GM19455 (cell line): ENCODE results near the gene NPEPL1.

Experiments used
- ATAC-seq: cut with Tn5 transposase; IDR thresholded peaks from one replicate; pipeline ENCODE4 v1.9.1; 2021; ENCODE audit not compliant: unreplicated experiment

The NPEPL1 gene

DNA sequence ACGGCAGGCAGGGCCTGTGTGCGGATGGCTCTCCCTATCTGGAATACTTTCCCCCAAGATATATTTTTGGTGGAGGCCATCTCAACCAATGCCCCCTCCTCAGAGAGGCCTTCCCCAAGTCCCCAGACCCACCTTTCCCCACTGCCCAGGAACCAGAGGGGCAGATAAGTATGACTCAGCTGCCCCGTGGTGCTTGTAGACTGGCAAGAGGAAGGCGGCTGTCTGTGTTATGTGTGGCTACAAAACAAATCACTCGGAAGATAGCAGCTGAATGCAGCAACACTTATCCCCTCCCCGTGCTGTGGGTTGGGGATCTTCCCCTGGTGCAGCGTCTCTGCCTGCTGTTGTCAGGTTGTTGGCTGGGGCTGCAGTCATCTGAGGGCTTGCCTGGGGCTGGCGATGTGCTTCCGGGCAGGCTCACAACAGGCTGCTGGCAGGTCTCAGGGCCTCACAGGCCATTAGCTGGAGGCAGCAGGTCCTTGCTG is 7.1 kb downstream of the NPEPL1 start:
- no peak for ATAC-seq

DNA sequence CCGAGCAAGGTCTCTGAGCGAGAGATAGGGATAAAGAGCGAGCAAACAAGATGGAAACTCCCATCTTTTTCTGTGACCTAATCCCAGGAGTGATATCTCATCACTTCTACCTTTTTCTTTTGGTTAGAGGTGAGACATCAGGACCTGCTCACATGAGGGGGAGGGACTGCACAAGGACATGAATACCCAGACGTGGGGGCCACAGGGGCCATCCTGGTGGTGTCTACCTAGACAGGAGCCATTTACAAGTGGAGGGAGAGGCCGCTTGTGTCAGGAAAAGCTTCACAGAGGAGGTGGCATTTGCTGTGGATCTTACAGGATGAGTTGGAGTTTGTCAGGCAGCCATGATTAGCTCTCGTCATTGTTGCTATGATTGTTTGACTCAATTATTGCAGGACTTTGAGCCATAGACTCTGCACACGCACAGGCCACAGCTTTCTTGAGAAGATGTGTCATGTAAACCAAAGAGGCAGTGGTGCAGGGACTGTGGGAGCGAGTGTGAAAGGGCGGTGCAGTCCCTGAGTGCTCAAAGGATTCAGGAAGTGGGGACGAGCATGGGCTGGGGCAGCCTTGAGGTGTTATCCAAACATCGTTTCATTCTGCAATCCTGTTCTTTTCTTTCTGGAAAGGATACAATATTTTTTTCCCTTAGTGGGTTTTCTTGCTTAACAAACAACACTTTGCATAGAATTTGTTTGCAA is 7.7 kb downstream of the NPEPL1 start:
- no peak for ATAC-seq

- ATAC-seq = no peak
Observed at GRCh38 chr20:58700823-58701222, 8.2 kb downstream of the NPEPL1 start.

GRCh38 chr20:58701431-58702160 is 9.0 kb downstream of the NPEPL1 start:
- ATAC-seq = no peak

DNA sequence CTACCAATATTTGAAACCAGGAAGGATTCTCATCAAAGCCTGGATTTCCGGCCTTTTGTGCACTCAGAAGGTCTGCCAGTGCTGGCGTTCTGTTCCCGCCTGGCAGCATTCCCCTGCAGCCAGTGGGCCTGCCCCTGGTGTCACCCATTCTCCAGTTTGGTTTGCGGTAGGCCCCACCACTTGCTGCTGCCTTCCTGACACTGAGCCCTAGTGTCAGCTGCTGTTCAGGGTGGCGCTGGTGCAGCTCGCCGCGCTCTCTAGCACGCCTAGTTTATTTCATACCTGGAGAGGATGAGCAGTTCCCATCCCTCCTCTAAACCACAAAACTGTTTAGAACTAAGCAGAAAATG is 9.5 kb downstream of the NPEPL1 start:
- ATAC-seq = no peak

DNA sequence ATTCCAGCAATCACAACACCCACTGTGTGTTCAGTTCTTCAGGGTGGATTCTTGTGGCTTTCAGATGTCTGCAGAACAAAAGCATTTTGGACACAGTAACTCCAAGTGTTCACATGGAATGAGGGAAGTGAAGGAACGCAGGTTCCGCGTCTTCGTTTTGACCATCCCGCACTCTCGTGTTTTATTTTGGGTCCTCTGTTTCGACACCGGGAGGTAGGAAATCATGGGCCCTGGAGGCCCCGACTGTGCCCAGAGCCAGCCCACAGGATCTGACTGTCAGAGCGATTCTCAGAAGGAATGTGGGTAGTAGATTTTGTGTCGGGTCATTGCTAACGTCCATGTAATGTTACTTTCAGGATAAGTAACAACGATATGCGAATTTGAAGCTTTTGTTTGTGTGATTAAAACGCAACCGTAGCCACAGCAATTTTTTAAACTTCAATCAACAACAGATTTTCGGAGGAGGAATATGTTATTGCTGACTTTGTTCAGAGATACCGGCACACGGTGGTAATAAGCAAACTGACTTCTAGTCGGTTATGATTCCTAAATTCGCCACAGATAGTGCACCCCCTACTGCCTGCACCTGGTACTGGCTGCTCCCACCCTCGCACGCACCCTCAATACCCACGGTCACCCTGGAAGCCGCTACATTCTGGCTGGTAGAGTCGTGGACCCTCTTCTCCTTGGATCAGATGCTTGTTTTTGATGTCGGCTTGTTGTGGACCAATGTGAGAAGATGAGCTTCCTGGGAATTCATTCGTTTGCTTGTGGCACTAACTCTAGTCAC is 10.5 kb downstream of the NPEPL1 start:
- no peak for ATAC-seq

DNA sequence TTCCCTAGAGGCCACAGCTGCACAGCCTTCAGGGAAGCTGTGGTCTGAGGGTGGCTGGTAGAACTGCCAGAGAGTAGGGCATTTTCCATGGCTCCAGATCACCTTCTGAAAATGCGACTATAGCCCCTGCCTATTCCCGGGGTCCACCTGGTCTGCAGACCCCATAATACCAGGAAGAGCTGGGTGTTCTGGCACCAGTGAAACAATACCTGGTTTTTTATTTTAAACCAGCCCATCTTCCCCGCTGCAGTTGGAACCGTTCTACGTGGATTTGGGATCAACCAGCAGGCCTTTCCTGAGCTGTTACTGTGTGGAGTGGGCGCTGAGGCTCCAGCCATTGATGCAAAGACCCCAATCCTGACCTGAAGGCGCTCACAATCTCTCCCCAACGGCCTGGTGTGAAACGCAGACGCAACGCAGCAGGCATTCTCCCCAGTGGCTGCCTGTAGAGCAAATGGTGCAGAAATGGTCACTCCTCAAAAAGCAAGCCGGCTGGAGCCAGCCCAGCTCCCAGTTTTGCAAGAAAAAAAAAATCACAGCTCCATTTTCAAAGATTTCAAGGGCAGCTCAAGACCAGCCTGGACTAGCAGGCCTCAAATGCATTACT is 11.3 kb downstream of the NPEPL1 start:
- ATAC-seq = no peak

DNA sequence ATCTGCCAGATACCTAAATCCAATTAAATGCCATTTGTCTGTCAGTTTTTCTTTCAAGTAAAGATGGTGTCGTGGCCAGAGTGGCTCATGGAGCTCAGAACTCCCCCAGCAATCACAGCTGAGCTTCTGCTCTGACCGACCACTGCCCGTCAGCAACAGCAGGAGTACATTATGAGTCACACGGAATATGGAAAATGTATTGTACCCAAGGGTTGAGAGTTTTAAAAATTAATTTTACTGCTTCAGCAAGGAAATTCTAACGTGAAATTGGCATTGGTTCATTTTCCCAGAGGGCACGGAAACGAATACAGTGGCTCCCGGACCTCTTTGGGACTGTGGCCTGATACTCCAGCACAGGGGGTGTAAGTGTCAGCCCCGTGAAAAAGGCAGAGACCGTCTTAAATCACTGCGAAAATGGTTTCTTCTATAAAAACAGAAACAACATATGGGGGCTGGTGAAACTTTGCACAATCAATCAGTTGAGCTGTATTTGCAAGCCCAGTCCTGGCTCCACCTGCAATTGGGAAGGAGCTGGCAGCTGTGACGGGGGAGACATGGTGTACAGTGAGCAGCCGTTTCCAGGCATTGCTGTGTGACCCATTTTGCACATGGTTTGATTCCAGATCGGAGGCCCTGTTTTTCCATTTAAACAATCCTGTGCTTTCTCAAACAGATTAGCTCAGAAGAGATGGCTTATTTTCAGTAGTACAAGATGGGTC is 12.8 kb downstream of the NPEPL1 start:
- ATAC-seq = no peak

DNA sequence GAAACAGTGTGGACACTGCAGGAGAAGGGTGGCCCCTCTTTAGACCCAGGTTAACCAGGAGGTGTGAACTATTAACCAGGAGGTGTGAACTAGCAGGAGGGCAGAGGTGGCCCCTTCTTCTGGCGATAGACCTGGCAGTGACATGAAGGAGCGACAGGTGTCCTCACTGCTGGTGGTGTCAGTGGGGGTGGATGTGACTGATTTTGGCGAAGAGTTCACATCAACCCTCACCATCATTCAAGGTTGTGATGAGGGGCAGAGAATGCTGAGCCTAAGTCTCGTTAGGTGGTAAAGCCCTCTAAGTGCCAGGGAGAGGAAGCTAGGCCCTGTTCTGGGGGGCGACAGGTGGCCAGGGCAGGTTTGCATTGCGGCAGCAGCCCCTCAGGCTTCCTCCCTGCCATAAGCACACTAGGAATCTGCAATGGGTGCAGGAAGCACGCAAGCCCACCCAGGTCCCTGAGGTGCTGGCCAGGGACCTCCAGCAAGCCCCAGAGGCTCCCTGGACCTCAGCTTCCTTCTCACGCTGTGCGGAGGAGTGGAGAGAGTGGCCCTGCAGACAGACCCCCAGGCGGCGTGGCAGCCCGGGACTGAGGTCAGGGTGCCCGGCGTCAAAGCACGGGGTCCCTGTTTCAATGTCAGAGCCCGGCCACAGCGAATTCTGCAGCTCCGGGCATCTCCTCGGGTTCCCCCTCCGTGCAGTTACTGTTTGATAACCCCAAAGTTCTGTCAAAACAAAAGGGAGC is 13.7 kb downstream of the NPEPL1 start:
- no peak for ATAC-seq

DNA sequence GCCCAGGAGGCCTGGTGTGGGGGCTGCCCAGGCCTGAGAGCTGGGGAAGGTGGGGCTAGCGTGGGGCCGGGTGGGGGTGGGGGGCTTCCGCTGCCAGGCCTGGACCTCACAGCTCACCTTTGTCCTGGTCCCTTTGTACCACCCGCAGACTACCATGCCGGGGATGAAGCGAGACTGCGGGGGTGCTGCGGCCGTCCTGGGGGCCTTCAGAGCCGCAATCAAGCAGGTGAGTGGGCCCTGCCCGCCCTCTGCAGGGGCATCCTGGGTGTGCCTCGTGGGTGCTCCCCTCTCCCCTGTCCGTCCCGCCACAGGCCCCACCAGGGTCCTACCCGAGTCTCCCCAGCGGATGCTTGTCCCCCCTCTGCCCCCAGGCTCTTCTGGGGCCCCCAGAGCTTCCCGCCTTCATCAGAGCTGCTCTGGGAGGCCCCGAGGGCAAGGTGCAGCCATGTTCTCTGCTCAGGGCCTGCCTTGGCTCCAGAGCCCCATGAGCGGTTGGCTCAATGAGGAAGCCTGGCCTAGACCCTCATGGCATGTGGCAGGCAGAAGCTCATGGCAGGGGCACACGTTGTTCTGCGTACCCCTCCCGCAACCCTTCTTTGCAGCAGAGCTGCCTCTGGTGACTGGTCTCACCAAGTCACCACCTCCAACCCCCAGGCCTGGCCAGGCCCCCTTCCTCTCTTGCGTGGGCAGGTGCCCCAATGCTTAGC is 14.5 kb downstream of the NPEPL1 start:
- ATAC-seq = no peak

- no peak for ATAC-seq
Observed at GRCh38 chr20:58707770-58708169, 15.2 kb downstream of the NPEPL1 start.

DNA sequence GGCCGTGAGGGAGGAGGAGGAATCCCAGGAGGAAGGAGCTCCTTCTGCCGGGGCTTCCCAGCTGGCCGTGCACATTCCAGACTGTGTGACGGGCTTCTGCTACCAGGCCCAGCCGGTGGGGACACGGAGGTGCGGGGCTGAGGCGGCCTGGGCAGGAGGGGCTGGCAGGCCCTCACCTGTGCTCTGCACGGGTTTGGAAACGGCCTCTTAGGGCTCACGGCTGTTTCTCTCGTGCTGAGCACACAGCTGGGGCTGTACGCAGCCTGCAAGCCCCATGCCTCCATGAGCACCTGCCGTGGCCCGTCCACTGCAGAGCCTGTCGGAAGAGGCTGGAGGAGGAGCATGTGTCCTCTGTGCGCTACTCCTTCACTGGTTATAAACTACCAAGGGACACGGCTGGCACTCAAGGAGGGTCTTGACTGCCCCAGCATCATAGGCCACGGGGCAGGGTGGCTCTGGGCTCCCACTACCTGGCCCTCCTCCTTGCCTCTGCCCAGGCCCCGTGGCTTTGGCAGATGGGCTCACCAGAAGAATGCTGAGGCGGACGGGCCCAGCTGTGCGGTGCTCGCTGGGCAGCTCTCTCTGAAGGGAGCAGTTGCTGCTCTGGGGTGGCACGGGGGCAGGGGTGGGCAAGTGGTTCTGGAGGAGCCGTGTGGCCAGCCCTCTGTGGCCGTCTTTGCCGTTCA is 15.8 kb downstream of the NPEPL1 start:
- ATAC-seq = no peak

GRCh38 chr20:58709013-58709702 is 16.6 kb downstream of the NPEPL1 start:
- no peak for ATAC-seq

GRCh38 chr20:58709703-58710039 is 17.1 kb downstream of the NPEPL1 start:
- ATAC-seq = no peak

DNA sequence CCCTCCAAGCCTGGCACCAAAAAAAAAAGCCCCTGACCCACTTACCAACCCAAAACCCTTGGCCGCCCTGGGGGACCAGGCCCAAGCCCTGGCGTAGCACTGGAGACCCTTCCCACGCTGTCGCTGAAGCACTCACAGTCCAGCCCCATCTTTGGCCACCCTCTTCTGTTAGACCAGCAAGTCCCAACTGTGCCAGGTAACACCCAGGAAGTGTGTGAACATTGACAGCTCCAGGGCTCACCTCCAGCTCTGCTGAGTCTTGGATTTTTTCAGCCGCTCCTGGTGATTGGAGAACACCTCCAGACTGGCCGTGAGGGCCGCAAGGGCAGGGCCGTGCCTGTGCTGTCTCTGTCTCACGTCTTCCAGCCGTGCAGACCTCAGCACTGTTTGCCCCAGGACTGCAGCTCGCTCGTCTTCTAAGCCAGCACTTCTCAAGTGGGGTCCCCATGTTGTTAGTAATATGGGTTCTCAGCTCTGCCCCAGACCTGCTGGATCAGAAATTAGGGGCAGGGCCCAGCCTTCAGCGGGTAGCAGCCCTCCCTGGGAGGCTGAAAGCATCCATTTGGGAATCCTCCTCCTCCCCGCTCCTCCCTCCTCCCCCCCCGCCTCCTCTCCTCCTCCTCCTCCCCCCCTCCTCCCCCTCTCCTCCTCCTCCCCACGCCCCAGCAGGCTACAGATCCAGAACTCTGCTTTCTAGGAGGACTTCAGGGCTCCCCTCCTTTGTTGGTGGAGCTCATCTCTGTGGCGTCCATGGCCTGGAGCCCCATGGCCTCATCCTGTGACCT is 18.1 kb downstream of the NPEPL1 start:
- no peak for ATAC-seq

DNA sequence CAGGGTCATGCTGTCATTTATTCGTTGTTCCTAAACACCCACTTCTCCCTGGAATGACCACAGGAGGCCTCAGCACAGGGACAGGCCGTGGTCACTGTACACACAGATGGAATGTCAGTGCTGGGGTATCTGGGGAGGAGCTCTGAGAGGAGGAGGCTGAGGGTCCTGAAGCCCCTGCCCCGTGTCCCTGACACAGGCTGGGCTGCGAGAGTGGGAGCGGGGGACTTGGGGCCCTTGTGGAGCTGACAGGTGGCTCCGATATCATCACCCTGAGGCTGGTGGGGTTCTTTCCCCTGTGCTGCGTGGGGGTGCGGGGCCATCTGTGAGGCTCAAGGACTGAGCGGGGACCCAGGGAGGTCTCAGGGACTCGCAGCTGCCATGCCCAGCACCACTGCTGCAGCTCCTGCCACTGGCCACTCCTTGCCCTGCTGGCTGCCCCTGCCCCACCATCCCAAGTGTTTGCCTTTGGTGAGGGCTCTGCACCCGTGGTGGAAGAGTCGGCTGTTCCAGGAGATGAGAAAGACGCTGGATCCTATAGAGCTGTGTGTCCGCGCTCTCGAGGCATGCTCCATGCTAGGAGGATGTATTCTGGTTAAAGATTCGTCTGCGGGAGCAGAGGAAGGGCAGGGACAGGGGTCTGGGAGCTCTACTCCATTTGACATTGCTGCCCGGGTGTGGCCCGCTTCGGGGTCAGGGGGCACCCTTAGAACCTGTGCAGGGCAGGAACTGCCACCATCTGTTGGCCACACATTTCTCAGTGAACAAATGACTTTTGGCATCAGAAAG is 18.9 kb downstream of the NPEPL1 start:
- ATAC-seq = no peak
